Testis (tissue), 5 donors: Measurements from ENCODE around the gene RAMP2. TPM values are rescaled to one million over a fixed set of nuclear protein-coding genes. Genes with fewer than 3 reads are reported as not detected.

Source experiments
- DNase-seq: peaks from one replicate; pipeline ENCODE4 v3.0.0-alpha.2; 2019
- H3K27ac ChIP-seq, 2 donors: fragments of 200-600 bp; sonication (generic); one replicate each; pipeline ENCODE4 v1.5.1; 2019
- H3K27me3 ChIP-seq: fragments of 200-600 bp; sonication (generic); one replicate; pipeline ENCODE4 v1.5.1; 2019
- H3K36me3 ChIP-seq: fragments of 200-600 bp; sonication (generic); one replicate; pipeline ENCODE4 v1.5.1; 2017; ENCODE audit warnings: low read depth; ENCODE audit errors: missing control alignments
- H3K4me1 ChIP-seq: fragments of 200-600 bp; sonication (generic); one replicate; pipeline ENCODE4 v1.5.1; 2019
- H3K4me3 ChIP-seq, 2 donors: fragments of 200-600 bp; sonication (generic); one replicate each; pipeline ENCODE4 v1.5.1; 2017 to 2019
- H3K9me3 ChIP-seq: fragments of 200-600 bp; sonication (generic); one replicate; pipeline ENCODE4 v1.5.1; 2017
- CTCF ChIP-seq, 3 experiments: fragments of 450-650 bp in 2 of 3; fragments of 200-600 bp in 1 of 3; sonication (generic) in 1 of 3; IDR thresholded peaks; one replicate each; pipeline ENCODE4 v1.5.1; 2016 to 2019; ENCODE audit warnings: antibody characterized with exemption in 3 of 3, mild to moderate bottlenecking in 2 of 3, moderate library complexity in 1 of 3
- POLR2A ChIP-seq: fragments of 450-650 bp; IDR thresholded peaks from one replicate; pipeline ENCODE4 v1.6.1; 2017; ENCODE audit warnings: antibody characterized with exemption, mild to moderate bottlenecking, moderate library complexity
- WGBS, 2 donors: methylation state at CpG; one replicate each; pipeline ENCODE4 v1.1.5; 2018; 5-methylcytosine and 5-hydroxymethylcytosine counted together
- intact Hi-C: fragments of 100-400 bp; cut with DNase I; formaldehyde crosslinking; loops from one replicate; pipeline ENCODE4 v1.15.1; 2023; ENCODE audit warnings: low total_unique reads
- long read RNA-seq, 2 donors: transcript quantifications; one replicate each; lab custom pipeline, GENCODE V29; 2026
- polyA plus RNA-seq: library from polyadenylated mRNA; stranded (reverse); fragments of 350-450 nt; fragmentation: Illumina TruSeq; extraction: RNeasy Lipid Tissue Mini Kit (QIAGEN cat#74804); gene quantifications from one replicate; pipeline ENCODE4 v1.2.3, GENCODE V29; 2014; ENCODE audit warnings: low read depth, low replicate concordance; ENCODE audit not compliant: insufficient read depth
- total RNA-seq, 2 donors: library from RNA; depleted of rRNA; stranded (reverse); fragments of >200 nt; gene quantifications; one replicate each; pipeline ENCODE4 v1.2.3, GENCODE V29; 2016

RAMP2 gene
- total RNA-seq: 10 to 100 TPM in 1 of 2 donors, 1 to 10 TPM in 1; 6.9 to 14.6 TPM
- 38.2 TPM for polyA plus RNA-seq
- long read RNA-seq, donor 1, transcript RAMP2-203 (3 exons, 573 nt): minor isoform, 5 of 52 reads
- long read RNA-seq, donor 1, transcript RAMP2-201 (4 exons, 780 nt): major isoform, 42 of 52 reads
- long read RNA-seq, donor 1, partial matches to known transcripts: 0 of 52 reads
- long read RNA-seq, donor 1, other reads (novel, unspliced or antisense): 0 of 52 reads
- long read RNA-seq, donor 2, transcript RAMP2-201 (4 exons, 780 nt): major isoform, 22 of 29 reads
- long read RNA-seq, donor 2, partial matches to known transcripts: 7 of 29 reads
- long read RNA-seq, donor 2, other reads (novel, unspliced or antisense): 0 of 29 reads

GRCh38 chr17:42760652-42761581 is at the start of gene RAMP2:
Gene RAMP2, plus strand, starts transcription at chr17:42761227. Its CDS starts 35 bp downstream, at chr17:42761262.
- H3K4me1 ChIP-seq: peaks cover 7% of the 10 kb centered on the region
- H3K9me3 ChIP-seq: no peaks in the 10 kb centered on the region
- H3K27me3 ChIP-seq: no peaks in the 10 kb centered on the region
- TF ChIP-seq POLR2A: no peak
- no peak for TF ChIP-seq CTCF (IDR thresholded peaks at IDR 0.05)
- DNase-seq: no peak
- H3K4me3 ChIP-seq: peak within 1 kb of the TSS; percentile 56 to 61
- intact Hi-C loops: loop anchor here (5.0 kb wide), 1 partner anchor 39 kb away; no protein-coding TSS in a partner anchor
- 3 to 11% methylated on average over 9 to 49 of the region's 92 CpGs for WGBS, 2 donors
- H3K36me3 ChIP-seq: no peaks in the 10 kb centered on the region
- H3K27ac ChIP-seq: peak within 1 kb of the TSS; percentile 68 to 69

GRCh38 chr17:42720996-42721583 is 39.9 kb upstream of the RAMP2 start:
- H3K9me3 ChIP-seq: no peaks in the 10 kb centered on the region
- no peaks in the 10 kb centered on the region for H3K36me3 ChIP-seq
- intact Hi-C loops: loop anchor here (5.0 to 10.0 kb wide), 2 partner anchors 41 to 104 kb away; partner anchors contain the start of genes BECN1 and RAMP2
- H3K4me1 ChIP-seq: no peaks in the 10 kb centered on the region
- WGBS, 2 donors: 19 to 42% methylated on average over 2 of the region's 2 CpGs
- no peak overlapping the region for H3K27ac ChIP-seq
- no peaks in the 10 kb centered on the region for H3K27me3 ChIP-seq
- no peak for DNase-seq
- no peak overlapping the region for H3K4me3 ChIP-seq
- TF ChIP-seq POLR2A (no peak), CTCF (IDR thresholded peaks at IDR 0.05) (peak; percentile 48 to 77 (median 72))

- Histone ChIP-seq H3K9me3 (no peaks in the 10 kb centered on the region), H3K36me3 (no peaks in the 10 kb centered on the region), H3K27ac (no peak overlapping the region), H3K27me3 (no peaks in the 10 kb centered on the region), H3K4me1 (no peaks in the 10 kb centered on the region), H3K4me3 (no peak overlapping the region)
- 78 to 84% methylated on average over 3 of the region's 3 CpGs for WGBS, 2 donors
- no peak for DNase-seq
- no peak for TF ChIP-seq CTCF (IDR thresholded peaks at IDR 0.05)
- no peak for TF ChIP-seq POLR2A
- intact Hi-C loops: loop anchor here (5.0 to 10.0 kb wide), 2 partner anchors 39 to 101 kb away; partner anchors contain the start of genes BECN1 and RAMP2
These were observed 37.4 kb upstream of the RAMP2 start for GRCh38 chr17:42723636-42724035.

GRCh38 chr17:42725143-42725542 is 35.9 kb upstream of the RAMP2 start:
- intact Hi-C loops: loop anchor here (10.0 kb wide), 1 partner anchor 100 kb away; the partner anchor contains the start of gene BECN1
- TF ChIP-seq POLR2A (no peak), CTCF (IDR thresholded peaks at IDR 0.05) (no peak)
- DNase-seq: no peak
- WGBS, 2 donors: 94 to 95% methylated on average over 6 of the region's 6 CpGs
- Histone ChIP-seq H3K36me3 (no peaks in the 10 kb centered on the region), H3K9me3 (no peaks in the 10 kb centered on the region), H3K4me1 (no peaks in the 10 kb centered on the region), H3K27ac (no peak overlapping the region), H3K27me3 (no peaks in the 10 kb centered on the region), H3K4me3 (no peak overlapping the region)
